Left lung (tissue), 10 donors: ENCODE measurements around the gene SPI1. TPM values are rescaled to one million over a fixed set of nuclear protein-coding genes. Genes with fewer than 3 reads are reported as not detected.

Experiments
- ATAC-seq: fragments of 200-7000 bp; cut with Tn5 transposase; one replicate; pipeline ENCODE4 v1.9.1; 2020; ENCODE audit warnings: moderate library complexity
- DNase-seq, 4 donors: peaks; one replicate each; pipeline ENCODE4 v3.0.0-alpha.2; 2013 to 2020
- H3K27ac ChIP-seq, 2 donors: fragments of 200-600 bp; sonication (generic) in 1 of 2; one replicate each; pipeline versions ENCODE4 v1.5.0 to v1.8.0; 2020 to 2021
- H3K27me3 ChIP-seq, 2 donors: fragments of 200-600 bp; sonication (generic) in 1 of 2; one replicate each; pipeline versions ENCODE4 v1.5.0 to v1.8.0; 2020 to 2021
- H3K36me3 ChIP-seq, 2 donors: fragments of 200-600 bp; sonication (generic) in 1 of 2; one replicate each; pipeline versions ENCODE4 v1.5.0 to v1.8.0; 2020 to 2021
- H3K4me1 ChIP-seq, 2 donors: fragments of 200-600 bp; one replicate each; pipeline ENCODE4 v1.8.0; 2021
- H3K4me3 ChIP-seq, 2 donors: fragments of 200-600 bp; sonication (generic) in 1 of 2; one replicate each; pipeline versions ENCODE4 v1.5.0 to v1.8.0; 2020 to 2021; ENCODE audit warnings: mild to moderate bottlenecking in 1 of 2
- H3K9me3 ChIP-seq, 2 donors: fragments of 200-600 bp; sonication (generic) in 1 of 2; one replicate each; pipeline versions ENCODE4 v1.5.0 to v1.8.0; 2020 to 2021
- CTCF ChIP-seq, 2 donors: fragments of 200-600 bp; sonication (generic) in 1 of 2; IDR thresholded peaks; one replicate each; pipeline versions ENCODE4 v1.5.0 to v1.8.0; 2021; ENCODE audit warnings: antibody characterized with exemption in 2 of 2
- intact Hi-C, 2 donors: fragments of 100-400 bp; cut with DNase I; formaldehyde crosslinking; loops; one replicate each; pipeline versions ENCODE4 v1.11.2 to v1.14.2; 2022
- polyA plus RNA-seq, 6 donors: library from polyadenylated mRNA; unstranded; fragments of 120-200 nt; gene quantifications; one replicate each; pipeline ENCODE4 v1.2.1, GENCODE V29; 2013; ENCODE audit not compliant: insufficient read length in 6 of 6
- total RNA-seq, 2 donors: library from RNA; stranded (reverse); fragmentation: NEBNext Ultra II Directional; extraction: Animal tissue kit (Norgen Biotek cat#: 25700); gene quantifications; one replicate each; pipeline ENCODE4 v1.2.1, GENCODE V29; 2021
- donor health status: DM: no; HTN: yes; CAD: no.
- donor health status: DM: no; HTN: no; CAD: no.

SPI1 gene
- total and polyA plus RNA-seq, 8 donors = 4.9 to 194 (median 6.2) TPM

- DNase-seq = peak in 2 of 4 donors; percentile 55 to 79
- no peaks in the 10 kb centered on the region for H3K27me3 ChIP-seq
- intact Hi-C loops = loop anchor here in 1 of 2 donors (10.0 kb wide), 1 partner anchor 77 kb away; no protein-coding TSS in a partner anchor
- H3K4me3 ChIP-seq = peak overlapping the region; percentile 16 to 67
- peak; percentile 21 for ATAC-seq
- H3K4me1 ChIP-seq = peaks cover 0 to 39% of the 10 kb centered on the region in 2 donors
- peak overlapping the region; percentile 65 to 93 for H3K27ac ChIP-seq
- no peaks in the 10 kb centered on the region for H3K9me3 ChIP-seq
- H3K36me3 ChIP-seq = peaks cover 0 to 41% of the 10 kb centered on the region in 2 donors
- TF ChIP-seq CTCF (IDR thresholded peaks at IDR 0.05) = no peak
Observed at GRCh38 chr11:47377571-47378009, 757 bp downstream of the SPI1 start.

GRCh38 chr11:47376525-47377371 lies 1.6 kb downstream of the SPI1 start:
- peaks cover 0 to 44% of the 10 kb centered on the region in 2 donors for H3K36me3 ChIP-seq
- no peaks in the 10 kb centered on the region for H3K27me3 ChIP-seq
- H3K4me3 ChIP-seq = peak overlapping the region; percentile 16 to 67
- no peak for TF ChIP-seq CTCF (IDR thresholded peaks at IDR 0.05)
- peaks cover 0 to 43% of the 10 kb centered on the region in 2 donors for H3K4me1 ChIP-seq
- peak; percentile 71 for ATAC-seq
- H3K27ac ChIP-seq = peak overlapping the region; percentile 65 to 93
- intact Hi-C loops = loop anchor here in 1 of 2 donors (10.0 kb wide), 1 partner anchor 78 kb away; no protein-coding TSS in a partner anchor
- DNase-seq = peak in 2 of 4 donors; percentile 84 to 94
- H3K9me3 ChIP-seq = no peaks in the 10 kb centered on the region

GRCh38 chr11:47376107-47376524 lies 2.2 kb downstream of the SPI1 start:
- TF ChIP-seq CTCF (IDR thresholded peaks at IDR 0.05) = no peak
- Histone ChIP-seq H3K4me3 (peak overlapping the region; percentile 16 to 67), H3K9me3 (no peaks in the 10 kb centered on the region), H3K27ac (peak overlapping the region in 1 of 2 donors; percentile 93), H3K27me3 (no peaks in the 10 kb centered on the region), H3K4me1 (peaks cover 0 to 43% of the 10 kb centered on the region in 2 donors), H3K36me3 (peaks cover 0 to 50% of the 10 kb centered on the region in 2 donors)
- intact Hi-C loops = loop anchor here in 1 of 2 donors (10.0 kb wide), 1 partner anchor 79 kb away; no protein-coding TSS in a partner anchor
- ATAC-seq = peak; percentile 5
- no peak for DNase-seq

- no peaks in the 10 kb centered on the region for H3K9me3 ChIP-seq
- DNase-seq = no peak
- no peak for ATAC-seq
- H3K4me1 ChIP-seq = peaks cover 0 to 48% of the 10 kb centered on the region in 2 donors
- no peaks in the 10 kb centered on the region for H3K27me3 ChIP-seq
- peak overlapping the region in 1 of 2 donors; percentile 67 for H3K4me3 ChIP-seq
- H3K36me3 ChIP-seq = peaks cover 0 to 55% of the 10 kb centered on the region in 2 donors
- TF ChIP-seq CTCF (IDR thresholded peaks at IDR 0.05) = no peak
- peak overlapping the region in 1 of 2 donors; percentile 93 for H3K27ac ChIP-seq
- intact Hi-C loops = loop anchor here in 1 of 2 donors (10.0 kb wide), 1 partner anchor 79 kb away; no protein-coding TSS in a partner anchor
Observed at GRCh38 chr11:47375546-47376085, 2.7 kb downstream of the SPI1 start.
